ENCODE data around the gene DPT.

Gene DPT

DNA sequence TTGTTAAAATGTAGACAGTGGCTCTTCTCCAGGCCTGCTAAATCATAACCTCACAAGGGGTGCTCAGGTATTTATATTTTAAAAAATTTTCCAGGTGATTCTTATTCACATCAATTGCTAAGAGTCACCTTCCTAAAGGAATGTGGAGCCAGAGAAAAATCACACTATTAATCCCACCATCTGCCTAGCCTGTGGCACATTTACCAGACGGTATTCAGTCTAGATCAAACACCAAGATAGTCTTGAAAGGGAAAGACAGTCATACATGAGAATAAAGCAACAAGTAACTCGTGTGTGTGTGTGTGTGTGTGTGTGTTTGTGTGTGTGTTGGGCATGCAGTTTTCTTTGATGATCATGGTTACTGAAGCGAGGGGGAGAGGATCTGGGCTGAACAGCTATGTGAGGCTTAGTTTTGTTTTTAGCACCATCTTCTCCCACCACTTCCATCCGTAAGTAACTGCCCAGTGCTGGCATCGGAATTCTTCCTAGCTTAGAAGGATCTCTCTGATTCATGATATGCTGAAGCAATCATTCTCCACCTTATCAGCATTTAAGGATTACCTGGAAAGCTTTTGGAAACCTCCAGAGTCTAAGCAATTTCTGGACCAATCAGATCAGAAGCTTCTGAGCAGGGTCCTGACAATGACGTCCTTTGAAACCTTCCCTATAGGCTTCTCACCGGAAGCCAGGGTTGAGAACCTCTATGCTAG is 2.4 kb upstream of the DPT start:
- no peak for DNase-seq (ENCODE audit: low read depth in 2 of 2)
- TF ChIP-seq, protein P1, sequence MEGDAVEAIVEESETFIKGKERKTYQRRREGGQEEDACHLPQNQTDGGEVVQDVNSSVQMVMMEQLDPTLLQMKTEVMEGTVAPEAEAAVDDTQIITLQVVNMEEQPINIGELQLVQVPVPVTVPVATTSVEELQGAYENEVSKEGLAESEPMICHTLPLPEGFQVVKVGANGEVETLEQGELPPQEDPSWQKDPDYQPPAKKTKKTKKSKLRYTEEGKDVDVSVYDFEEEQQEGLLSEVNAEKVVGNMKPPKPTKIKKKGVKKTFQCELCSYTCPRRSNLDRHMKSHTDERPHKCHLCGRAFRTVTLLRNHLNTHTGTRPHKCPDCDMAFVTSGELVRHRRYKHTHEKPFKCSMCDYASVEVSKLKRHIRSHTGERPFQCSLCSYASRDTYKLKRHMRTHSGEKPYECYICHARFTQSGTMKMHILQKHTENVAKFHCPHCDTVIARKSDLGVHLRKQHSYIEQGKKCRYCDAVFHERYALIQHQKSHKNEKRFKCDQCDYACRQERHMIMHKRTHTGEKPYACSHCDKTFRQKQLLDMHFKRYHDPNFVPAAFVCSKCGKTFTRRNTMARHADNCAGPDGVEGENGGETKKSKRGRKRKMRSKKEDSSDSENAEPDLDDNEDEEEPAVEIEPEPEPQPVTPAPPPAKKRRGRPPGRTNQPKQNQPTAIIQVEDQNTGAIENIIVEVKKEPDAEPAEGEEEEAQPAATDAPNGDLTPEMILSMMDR (IDR thresholded peaks at IDR 0.05; ENCODE audit: low read depth, low read length), result no peak
- H3K4me3 ChIP-seq (replicated peaks in 1 of 2; ENCODE audit: low read depth in 2 of 2, low read length in 2 of 2), result no peak overlapping the region

GRCh38 chr1:168729405-168729802 is 398 bp upstream of the DPT start:
- TF ChIP-seq, protein P1 (IDR thresholded peaks at IDR 0.05; ENCODE audit: low read depth, low read length), result no peak
- H3K4me3 ChIP-seq (replicated peaks in 1 of 2; ENCODE audit: low read depth in 2 of 2, low read length in 2 of 2), result no peak overlapping the region
- DNase-seq (ENCODE audit: low read depth in 2 of 2), result peak in 1 of 2 donors; percentile 2

- DNase-seq (ENCODE audit: low read depth in 2 of 2), result no peak
- H3K4me3 ChIP-seq (replicated peaks in 1 of 2; ENCODE audit: low read depth in 2 of 2, low read length in 2 of 2), result no peak overlapping the region
- TF ChIP-seq, protein P1 (IDR thresholded peaks at IDR 0.05; ENCODE audit: low read depth, low read length), result no peak
Observed at GRCh38 chr1:168726719-168727118, 2.3 kb downstream of the DPT start.

- TF ChIP-seq, protein P1 (IDR thresholded peaks at IDR 0.05; ENCODE audit: low read depth, low read length), result no peak
- DNase-seq (ENCODE audit: low read depth in 2 of 2), result no peak
- no peak overlapping the region for H3K4me3 ChIP-seq (replicated peaks in 1 of 2; ENCODE audit: low read depth in 2 of 2, low read length in 2 of 2)
Observed at GRCh38 chr1:168726281-168726680, 2.7 kb downstream of the DPT start.

- TF ChIP-seq, protein P1 (IDR thresholded peaks at IDR 0.05; ENCODE audit: low read depth, low read length), result no peak
- DNase-seq (ENCODE audit: low read depth in 2 of 2), result no peak
- no peak overlapping the region for H3K4me3 ChIP-seq (replicated peaks in 1 of 2; ENCODE audit: low read depth in 2 of 2, low read length in 2 of 2)
Observed at GRCh38 chr1:168725831-168726230, 3.2 kb downstream of the DPT start.

DNA sequence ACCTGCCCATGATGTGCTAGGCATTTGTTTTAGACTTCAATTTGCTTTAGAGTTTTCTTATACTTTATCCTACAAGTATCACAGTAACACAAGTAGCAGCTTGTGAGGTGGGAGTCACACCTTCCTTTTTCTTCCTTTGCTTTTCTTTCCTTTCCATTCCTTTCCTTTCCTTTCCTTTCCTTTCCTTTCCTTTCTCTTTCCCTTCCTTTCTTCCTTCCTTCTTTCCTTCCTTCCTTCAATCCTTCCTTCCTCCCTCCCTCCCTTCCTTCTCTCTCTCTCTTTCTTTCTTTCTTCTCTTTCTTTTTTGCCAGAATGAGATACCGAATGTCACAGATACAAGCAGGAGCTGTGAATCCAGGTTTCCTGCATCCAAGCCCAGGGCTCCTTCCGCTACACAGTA is 3.9 kb downstream of the DPT start:
- TF ChIP-seq, protein P1 (IDR thresholded peaks at IDR 0.05; ENCODE audit: low read depth, low read length), result no peak
- DNase-seq (ENCODE audit: low read depth in 2 of 2), result no peak
- H3K4me3 ChIP-seq (replicated peaks in 1 of 2; ENCODE audit: low read depth in 2 of 2, low read length in 2 of 2), result no peak overlapping the region

DNA sequence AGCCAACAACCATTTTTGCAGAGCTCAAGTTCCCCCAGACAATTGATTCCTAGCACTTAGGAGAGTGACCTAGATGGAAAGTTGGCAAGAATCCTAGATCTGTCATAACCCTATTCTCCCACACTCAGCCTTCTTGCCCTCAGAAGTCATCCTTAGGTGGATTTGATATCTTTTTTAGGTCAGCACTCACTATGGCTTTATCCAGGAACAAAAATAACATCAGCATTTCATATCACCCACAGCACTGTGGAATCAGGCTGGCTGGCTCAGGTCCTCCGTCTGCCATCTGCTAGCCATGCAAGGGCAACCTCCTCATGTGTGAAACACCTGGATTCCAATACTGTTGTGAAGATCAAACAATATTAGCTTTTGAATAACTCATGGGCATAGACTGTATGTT is 6.0 kb downstream of the DPT start:
- TF ChIP-seq, protein P1 (IDR thresholded peaks at IDR 0.05; ENCODE audit: low read depth, low read length), result no peak
- H3K4me3 ChIP-seq (replicated peaks in 1 of 2; ENCODE audit: low read depth in 2 of 2, low read length in 2 of 2), result no peak overlapping the region
- DNase-seq (ENCODE audit: low read depth in 2 of 2), result peak in 1 of 2 donors; percentile 21

Measured in cardiac fibroblast (primary cell).